ENCODE results near the gene C17orf100. TPM values are rescaled to one million over a fixed set of nuclear protein-coding genes. Genes with fewer than 3 reads are reported as not detected.

The C17orf100 gene
- polyA plus RNA-seq, 1 donor (not counting 4 experiments of a cell fraction or from before 2014, with no cell fraction given), result 0.49 TPM

GRCh38 chr17:6682339-6682738, 30.8 kb downstream of the C17orf100 start:
- no peaks in the 10 kb centered on the region for H3K9me1 ChIP-seq (ENCODE audit: control insufficient read depth, extremely low read depth, insufficient read depth, low read length)
- no peaks in the 10 kb centered on the region for H3K79me2 ChIP-seq (ENCODE audit: control insufficient read depth, insufficient read depth, low read length)
- no peaks in the 10 kb centered on the region for H3K36me3 ChIP-seq (ENCODE audit: control insufficient read depth in 2 of 2, extremely low read depth in 1 of 2, insufficient read depth in 2 of 2, low read length in 2 of 2)
- H4K20me1 ChIP-seq (ENCODE audit: control insufficient read depth, extremely low read depth, insufficient read depth, low read length), result no peaks in the 10 kb centered on the region
- no peak overlapping the region for H3K27ac ChIP-seq (ENCODE audit: control insufficient read depth, insufficient read depth, low read length)
- dilution Hi-C loops (cut with MboI; ENCODE audit: extremely low pct_ligation_motif_present, low sequenced_read_pairs), result no loop called here
- H3K4me2 ChIP-seq (ENCODE audit: control insufficient read depth, extremely low read depth, insufficient read depth, low read depth, low read length), result no peak overlapping the region
- H3K9ac ChIP-seq (ENCODE audit: control insufficient read depth, extremely low read depth, insufficient read depth, low read length), result no peak overlapping the region
- H3K4me3 ChIP-seq (ENCODE audit: control insufficient read depth in 2 of 3, extremely low read depth in 1 of 3, insufficient read depth in 2 of 3, low read depth in 1 of 3, low read length in 3 of 3), result no peak overlapping the region
- DNase-seq (ENCODE audit: low read depth, low spot score) (no peak), FAIRE-seq (no peak)
- H2AFZ ChIP-seq (ENCODE audit: control insufficient read depth, low read length), result no peak overlapping the region
- no peaks in the 10 kb centered on the region for H3K9me3 ChIP-seq (ENCODE audit: control insufficient read depth, low read depth, low read length)
- TF ChIP-seq CTCF (optimal IDR thresholded peaks at IDR 0.05 in 1 of 3, IDR thresholded peaks at IDR 0.05 in 1 of 3, conservative IDR thresholded peaks at IDR 0.05 in 1 of 3; ENCODE audit: extremely low read depth in 1 of 3, insufficient read depth in 2 of 3, low read length in 3 of 3), result no peak
- H3K27me3 ChIP-seq (ENCODE audit: control insufficient read depth, extremely low read depth, insufficient read depth, low read length), result no peaks in the 10 kb centered on the region
- H3K4me1 ChIP-seq (ENCODE audit: control insufficient read depth, extremely low read depth, insufficient read depth, low read length), result peaks cover 11% of the 10 kb centered on the region

DNA sequence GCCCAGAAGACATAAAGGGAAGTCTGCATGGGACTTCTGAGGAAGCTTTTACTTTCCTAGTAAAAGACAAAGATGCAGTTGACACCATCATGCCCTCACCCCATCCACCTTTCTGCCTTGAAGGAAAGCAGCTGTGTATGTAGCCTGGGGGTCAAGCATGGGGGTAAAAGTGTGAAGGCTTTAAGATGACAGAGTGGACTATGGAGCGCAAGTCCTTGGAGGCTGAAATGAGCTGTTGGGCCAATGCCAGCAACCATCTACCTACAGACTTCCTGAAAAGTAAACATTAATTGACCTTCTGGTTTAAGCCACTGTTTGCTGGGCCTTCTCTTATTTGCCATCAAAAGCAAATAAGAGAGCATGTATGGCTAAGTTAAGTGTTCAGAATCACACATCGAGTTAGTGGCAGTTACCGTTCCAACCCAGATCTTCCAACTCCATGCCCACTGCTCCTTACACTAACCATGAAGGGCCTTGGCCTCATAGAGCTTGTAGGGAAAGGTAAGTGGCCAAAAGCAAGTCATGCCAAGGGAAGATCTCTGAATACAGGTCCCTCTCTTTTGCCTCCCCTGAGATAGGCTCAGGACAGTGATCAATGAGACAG, 31.6 kb downstream of the C17orf100 start:
- dilution Hi-C loops (cut with MboI; ENCODE audit: extremely low pct_ligation_motif_present, low sequenced_read_pairs), result no loop called here
- Histone ChIP-seq H3K4me2 (ENCODE audit: control insufficient read depth, extremely low read depth, insufficient read depth, low read depth, low read length) (no peak overlapping the region), H3K4me3 (ENCODE audit: control insufficient read depth in 2 of 3, extremely low read depth in 1 of 3, insufficient read depth in 2 of 3, low read depth in 1 of 3, low read length in 3 of 3) (no peak overlapping the region), H3K36me3 (ENCODE audit: control insufficient read depth in 2 of 2, extremely low read depth in 1 of 2, insufficient read depth in 2 of 2, low read length in 2 of 2) (no peaks in the 10 kb centered on the region), H3K27ac (ENCODE audit: control insufficient read depth, insufficient read depth, low read length) (no peak overlapping the region), H3K27me3 (ENCODE audit: control insufficient read depth, extremely low read depth, insufficient read depth, low read length) (no peaks in the 10 kb centered on the region), H4K20me1 (ENCODE audit: control insufficient read depth, extremely low read depth, insufficient read depth, low read length) (no peaks in the 10 kb centered on the region), H3K9me3 (ENCODE audit: control insufficient read depth, low read depth, low read length) (no peaks in the 10 kb centered on the region), H3K4me1 (ENCODE audit: control insufficient read depth, extremely low read depth, insufficient read depth, low read length) (peaks cover 11% of the 10 kb centered on the region), H3K9me1 (ENCODE audit: control insufficient read depth, extremely low read depth, insufficient read depth, low read length) (no peaks in the 10 kb centered on the region), H3K9ac (ENCODE audit: control insufficient read depth, extremely low read depth, insufficient read depth, low read length) (no peak overlapping the region), H3K79me2 (ENCODE audit: control insufficient read depth, insufficient read depth, low read length) (no peaks in the 10 kb centered on the region), H2AFZ (ENCODE audit: control insufficient read depth, low read length) (no peak overlapping the region)
- DNase-seq (ENCODE audit: low read depth, low spot score), result no peak
- TF ChIP-seq CTCF (optimal IDR thresholded peaks at IDR 0.05 in 1 of 3, IDR thresholded peaks at IDR 0.05 in 1 of 3, conservative IDR thresholded peaks at IDR 0.05 in 1 of 3; ENCODE audit: extremely low read depth in 1 of 3, insufficient read depth in 2 of 3, low read length in 3 of 3), result no peak
- TF ChIP-seq EZH2 (IDR thresholded peaks at IDR 0.05; ENCODE audit: low read length), result no peak
- no peak for FAIRE-seq

Measured in keratinocyte (primary cell).